NCI-H2081 treated with DMSO at 0.1 percent for 48 hours (cell line): ENCODE measurements around the gene YIPF6.
"Not testable (repeated sequence)": the region's sequence is repeated elsewhere in the genome, so short reads cannot be mapped to it uniquely, and the experiment has no call there.

Experiments used
- DNase-seq: peaks from one replicate; lab custom pipeline; 2025; lab: John Stamatoyannopoulos, UW

The YIPF6 gene

GRCh38 chrX:68506649-68507048, 7.8 kb downstream of the YIPF6 start:
- DNase-seq = no peak

GRCh38 chrX:68508799-68509198, 9.9 kb downstream of the YIPF6 start:
- no peak for DNase-seq

GRCh38 chrX:68511255-68511654, 12.4 kb downstream of the YIPF6 start:
- no peak for DNase-seq

- not testable (repeated sequence) for DNase-seq
Observed at GRCh38 chrX:68524680-68525079, 25.8 kb downstream of the YIPF6 start.

GRCh38 chrX:68532831-68533533, 34.1 kb downstream of the YIPF6 start:
- DNase-seq = no peak

- no peak for DNase-seq
Observed at GRCh38 chrX:68533656-68534055, 34.8 kb downstream of the YIPF6 start.

GRCh38 chrX:68534691-68535090, 35.8 kb downstream of the YIPF6 start:
- no peak for DNase-seq

GRCh38 chrX:68536429-68536828, 37.6 kb downstream of the YIPF6 start:
- no peak for DNase-seq

- no peak for DNase-seq
Observed at GRCh38 chrX:68536884-68537283, 38.0 kb downstream of the YIPF6 start.

- no peak for DNase-seq
Observed at GRCh38 chrX:68550193-68550592, 51.3 kb downstream of the YIPF6 start.

- DNase-seq = no peak
Observed at GRCh38 chrX:68556036-68556435, 57.2 kb downstream of the YIPF6 start.

GRCh38 chrX:68557126-68557525, 58.3 kb downstream of the YIPF6 start:
- not testable (repeated sequence) for DNase-seq

GRCh38 chrX:68559905-68560304, 61.1 kb downstream of the YIPF6 start:
- not testable (repeated sequence) for DNase-seq

GRCh38 chrX:68568136-68568535, 69.3 kb downstream of the YIPF6 start:
- no peak for DNase-seq

GRCh38 chrX:68570598-68570997, 71.7 kb downstream of the YIPF6 start:
- no peak for DNase-seq

- no peak for DNase-seq
Observed at GRCh38 chrX:68571292-68571609, 72.4 kb downstream of the YIPF6 start.

GRCh38 chrX:68571610-68572311, 72.9 kb downstream of the YIPF6 start:
- no peak for DNase-seq

- no peak for DNase-seq
Observed at GRCh38 chrX:68574240-68574639, 75.4 kb downstream of the YIPF6 start.

GRCh38 chrX:68579810-68580209, 81.0 kb downstream of the YIPF6 start:
- no peak for DNase-seq

GRCh38 chrX:68584221-68584620, 85.4 kb downstream of the YIPF6 start:
- DNase-seq = no peak
